ELR (cell line): ENCODE results near the gene SLC20A1.
"Not testable (repeated sequence)": the region's sequence is repeated elsewhere in the genome, so short reads cannot be mapped to it uniquely, and the experiment has no call there.

Experiments used
- DNase-seq: peaks from one replicate; pipeline ENCODE4 v3.0.0-alpha.2; 2015; ENCODE audit warnings: low read depth

The SLC20A1 gene

GRCh38 chr2:112646102-112646719, 472 bp downstream of the SLC20A1 start:
- DNase-seq = peak; percentile 38

- DNase-seq = peak; percentile 42
Measured at GRCh38 chr2:112646791-112647689, 1.3 kb downstream of the SLC20A1 start.

GRCh38 chr2:112648081-112648480, 2.3 kb downstream of the SLC20A1 start:
- DNase-seq = no peak

- no peak for DNase-seq
Measured at GRCh38 chr2:112656679-112657078, 10.9 kb downstream of the SLC20A1 start.

GRCh38 chr2:112658301-112658700, 12.6 kb downstream of the SLC20A1 start:
- DNase-seq = no peak

GRCh38 chr2:112658839-112659667, 13.3 kb downstream of the SLC20A1 start:
- no peak for DNase-seq

GRCh38 chr2:112660138-112660537, 14.4 kb downstream of the SLC20A1 start:
- DNase-seq = no peak

- DNase-seq = no peak
Measured at GRCh38 chr2:112661656-112662305, 16.0 kb downstream of the SLC20A1 start.

GRCh38 chr2:112662704-112663103, 17.0 kb downstream of the SLC20A1 start:
- no peak for DNase-seq

- DNase-seq = no peak
Measured at GRCh38 chr2:112664689-112665088, 18.9 kb downstream of the SLC20A1 start.

- DNase-seq = no peak
Measured at GRCh38 chr2:112665113-112665780, 19.5 kb downstream of the SLC20A1 start.

GRCh38 chr2:112666761-112667122, 21.0 kb downstream of the SLC20A1 start:
- DNase-seq = no peak

GRCh38 chr2:112667540-112667939, 21.8 kb downstream of the SLC20A1 start:
- not testable (repeated sequence) for DNase-seq

GRCh38 chr2:112669667-112670066, 23.9 kb downstream of the SLC20A1 start:
- no peak for DNase-seq

GRCh38 chr2:112670252-112671022, 24.7 kb downstream of the SLC20A1 start:
- no peak for DNase-seq

GRCh38 chr2:112671801-112672200, 26.1 kb downstream of the SLC20A1 start:
- no peak for DNase-seq

- no peak for DNase-seq
Measured at GRCh38 chr2:112673008-112673407, 27.3 kb downstream of the SLC20A1 start.

GRCh38 chr2:112674229-112674628, 28.5 kb downstream of the SLC20A1 start:
- DNase-seq = no peak

GRCh38 chr2:112679484-112679883, 33.7 kb downstream of the SLC20A1 start:
- peak; percentile 31 for DNase-seq

- no peak for DNase-seq
Measured at GRCh38 chr2:112680666-112681101, 34.9 kb downstream of the SLC20A1 start.

GRCh38 chr2:112682101-112682500, 36.4 kb downstream of the SLC20A1 start:
- DNase-seq = no peak
